Embryonic facial prominence (tissue), 1 donor: ENCODE results near the gene DNMBP.
"Not testable (repeated sequence)": the region's sequence is repeated elsewhere in the genome, so short reads cannot be mapped to it uniquely, and the experiment has no call there.

Experiments
- DNase-seq: peaks from one replicate; pipeline ENCODE4 v3.0.0-alpha.2; 2016; ENCODE audit errors: extremely low spot score

The DNMBP gene

DNA sequence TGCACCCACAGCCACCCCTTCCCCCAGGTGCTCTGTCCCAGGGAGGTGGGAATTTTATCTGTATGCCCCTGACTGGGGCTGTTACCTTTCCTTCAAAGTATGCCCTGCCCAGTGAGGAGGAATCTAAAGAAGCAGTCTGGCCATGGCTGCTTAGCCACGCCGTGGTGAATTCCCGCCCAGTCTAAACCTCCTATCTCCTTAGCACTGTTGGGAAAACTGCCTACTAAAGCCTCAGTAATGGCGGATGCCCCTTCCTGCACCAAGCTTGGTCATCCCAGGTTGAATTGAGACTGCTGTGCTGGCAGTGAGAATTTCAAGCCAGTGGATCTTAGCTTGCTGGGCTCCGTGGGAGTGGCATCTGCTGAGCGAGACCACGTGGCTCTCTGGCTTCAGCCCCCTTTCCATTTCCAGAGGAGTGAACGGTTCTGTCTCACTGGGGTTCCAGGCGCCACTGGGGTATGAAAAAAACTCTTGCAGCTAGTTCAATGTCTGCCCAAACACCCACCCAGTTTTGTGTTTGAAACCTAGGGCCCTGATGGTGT, 140.1 kb downstream of the DNMBP start:
- DNase-seq = no peak

DNA sequence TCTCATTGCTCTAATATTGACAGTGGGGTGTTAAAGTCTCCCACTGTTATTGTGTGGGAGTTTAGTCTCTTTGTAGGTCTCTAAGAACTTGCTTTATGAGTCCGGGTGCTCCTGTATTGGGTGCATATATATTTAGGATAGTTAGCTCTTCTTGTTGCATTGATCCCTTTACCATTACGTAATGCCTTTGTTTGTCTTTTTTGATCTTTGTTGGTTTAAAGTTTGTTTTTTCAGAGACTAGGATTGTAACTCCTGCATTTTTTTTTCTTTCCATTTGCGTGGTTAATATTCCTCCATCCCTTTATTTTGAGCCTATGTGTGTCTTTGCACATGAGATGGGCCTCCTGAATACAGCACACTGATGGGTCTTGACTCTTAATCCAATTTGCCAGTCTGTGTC, 142.5 kb downstream of the DNMBP start:
- DNase-seq = not testable (repeated sequence)

DNA sequence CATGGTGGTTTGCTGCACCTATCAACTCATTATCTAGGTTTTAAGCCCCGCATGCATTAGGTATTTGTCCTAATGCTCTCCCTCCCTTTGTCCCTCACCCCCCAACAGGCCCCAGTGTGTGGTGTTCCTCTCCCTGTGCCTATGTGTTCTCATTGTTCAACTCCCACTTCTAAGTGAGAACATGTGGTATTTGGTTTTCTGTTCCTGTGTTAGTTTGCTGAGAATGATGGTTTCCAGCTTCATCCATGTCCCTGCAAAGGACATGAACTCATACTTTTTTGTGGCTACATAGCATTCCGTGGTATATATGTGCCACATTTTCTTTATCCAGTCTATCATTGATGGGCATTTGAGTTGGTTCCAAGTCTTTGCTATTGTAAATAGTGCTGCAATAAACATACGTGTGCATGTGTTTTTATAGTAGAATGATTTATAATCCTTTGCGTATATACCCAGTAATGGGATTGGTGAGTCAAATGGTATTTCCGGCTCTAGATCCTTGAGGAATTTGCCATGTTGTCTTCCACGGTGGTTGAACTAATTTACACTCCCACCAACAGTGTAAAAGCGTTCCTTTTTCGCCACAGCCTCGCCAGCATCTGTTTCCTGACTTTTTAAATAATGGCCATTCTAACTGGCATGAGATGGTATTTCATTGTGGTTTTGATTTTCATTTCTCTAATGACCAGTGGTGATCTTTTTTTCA, 146.1 kb downstream of the DNMBP start:
- DNase-seq = not testable (repeated sequence)

DNA sequence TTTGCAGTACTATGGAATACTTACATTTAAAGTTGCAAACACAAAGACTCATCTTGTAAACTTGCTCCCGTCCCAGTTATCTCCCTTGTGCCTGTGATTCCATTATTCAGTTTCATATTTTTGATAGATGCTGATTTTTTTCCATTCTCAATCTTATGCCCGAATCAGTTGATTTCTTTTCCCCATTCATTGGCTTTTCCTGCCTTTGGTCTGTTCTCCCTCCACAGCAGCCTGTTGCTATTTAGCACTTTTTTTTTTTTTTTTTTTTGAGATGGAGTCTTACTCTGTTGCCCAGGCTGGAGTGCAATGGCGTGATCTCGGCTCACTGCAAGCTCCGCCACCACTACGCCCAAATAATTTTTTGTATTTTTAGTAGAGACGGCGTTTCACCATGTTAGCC, 149.3 kb downstream of the DNMBP start:
- no peak for DNase-seq

DNA sequence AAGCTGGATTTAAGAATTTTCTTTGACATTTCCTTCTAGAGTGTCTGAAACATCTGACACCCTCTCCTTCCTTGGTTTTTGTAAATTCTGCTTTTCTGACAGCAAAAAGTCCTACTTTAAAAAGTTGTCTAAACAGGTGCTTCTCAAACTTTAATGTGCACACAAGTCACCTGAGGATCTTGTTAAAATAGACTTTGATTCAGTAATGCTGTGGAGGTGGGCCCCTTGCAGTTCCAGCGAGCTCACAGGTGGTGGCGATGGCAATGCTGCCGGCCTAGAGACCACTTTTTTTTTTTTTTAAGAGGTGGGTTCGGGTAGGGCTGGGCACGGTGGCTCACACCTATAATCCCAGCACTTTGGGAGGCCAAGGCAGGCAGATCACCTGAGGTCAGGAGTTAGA, 150.2 kb downstream of the DNMBP start:
- DNase-seq = no peak

DNA sequence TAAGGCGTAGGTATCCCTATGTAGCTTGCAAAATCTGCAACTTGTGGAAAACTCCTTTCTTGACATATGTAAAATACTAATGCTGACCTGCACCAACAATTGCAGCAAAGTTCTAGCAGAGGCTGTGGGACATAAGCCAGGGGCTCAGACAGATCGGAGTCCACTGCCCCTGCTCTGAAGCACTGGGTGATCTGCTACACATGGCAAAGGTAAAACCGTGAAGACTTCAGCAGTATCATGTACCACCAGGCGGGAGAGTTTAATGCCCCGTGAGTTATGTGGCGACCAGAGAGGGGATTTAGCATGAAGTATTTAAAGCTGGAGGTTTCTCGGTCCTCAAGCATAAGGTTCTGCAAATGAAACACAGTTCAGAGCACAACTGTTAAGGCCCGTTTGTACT, 150.9 kb downstream of the DNMBP start:
- no peak for DNase-seq

DNA sequence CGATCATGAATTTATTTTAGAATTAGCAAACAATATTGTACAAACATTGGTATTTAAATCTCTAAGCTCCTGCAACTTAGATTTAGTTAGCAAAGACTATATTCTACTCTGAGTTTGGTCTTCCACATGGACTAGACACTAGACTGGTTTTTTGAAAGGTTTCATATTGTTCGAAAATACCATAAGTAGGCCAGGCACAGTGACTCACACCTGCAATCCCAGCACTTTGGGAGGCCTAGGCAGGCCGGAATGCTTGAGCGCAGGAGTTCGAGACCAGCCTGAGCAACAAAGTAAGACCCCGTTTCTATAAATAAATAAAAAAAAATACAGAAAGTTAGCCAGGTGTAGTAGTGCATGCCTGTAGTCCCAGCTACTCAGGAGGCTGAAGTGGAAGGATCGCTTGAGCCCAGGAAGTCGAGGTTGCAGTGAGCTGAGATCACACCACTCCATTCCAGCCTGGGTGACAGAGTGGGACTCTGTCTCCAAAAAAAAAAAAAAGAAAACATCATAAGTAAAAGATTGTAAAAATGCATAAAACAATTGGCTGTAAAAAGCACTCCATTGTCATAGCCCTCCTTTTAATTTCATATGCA, 154.2 kb downstream of the DNMBP start:
- DNase-seq = no peak

DNA sequence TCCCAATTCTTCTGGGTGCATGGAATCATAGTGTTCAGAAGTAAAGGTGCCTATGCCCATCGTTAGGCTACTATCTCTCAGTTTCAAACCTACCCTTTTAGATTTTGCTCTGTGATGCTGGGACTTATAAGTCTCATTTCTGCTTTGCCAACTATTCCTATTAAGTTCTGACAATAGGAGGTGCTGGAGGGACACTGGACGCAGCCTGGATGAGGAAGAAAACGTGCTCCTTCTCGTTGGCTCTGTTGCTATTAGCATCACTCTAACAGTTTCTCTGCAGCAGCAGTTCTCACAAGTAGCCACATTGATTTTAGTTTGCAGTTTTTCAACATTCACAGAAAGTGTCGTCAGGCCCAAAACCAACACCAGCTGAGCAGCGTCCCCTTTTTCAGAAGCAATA, 154.9 kb downstream of the DNMBP start:
- DNase-seq = no peak

DNA sequence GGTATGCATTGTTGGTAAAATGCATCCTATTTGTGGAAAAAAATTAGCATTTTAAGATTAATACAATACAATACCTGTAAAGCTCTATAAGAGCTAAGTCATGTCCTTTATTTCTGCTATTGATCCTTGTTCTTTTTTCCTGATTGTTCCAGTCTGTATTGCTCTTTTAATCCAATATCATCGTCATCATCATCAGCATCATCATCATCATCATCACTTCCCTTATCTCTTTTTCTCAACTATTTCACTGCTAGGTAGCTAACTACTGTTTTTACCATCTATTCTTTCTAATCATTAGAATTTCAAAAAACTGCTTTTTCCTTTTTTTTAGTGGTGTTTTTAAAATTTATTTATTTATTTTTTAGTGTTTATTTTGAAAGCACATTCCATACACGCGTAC, 156.1 kb downstream of the DNMBP start:
- DNase-seq = no peak

DNA sequence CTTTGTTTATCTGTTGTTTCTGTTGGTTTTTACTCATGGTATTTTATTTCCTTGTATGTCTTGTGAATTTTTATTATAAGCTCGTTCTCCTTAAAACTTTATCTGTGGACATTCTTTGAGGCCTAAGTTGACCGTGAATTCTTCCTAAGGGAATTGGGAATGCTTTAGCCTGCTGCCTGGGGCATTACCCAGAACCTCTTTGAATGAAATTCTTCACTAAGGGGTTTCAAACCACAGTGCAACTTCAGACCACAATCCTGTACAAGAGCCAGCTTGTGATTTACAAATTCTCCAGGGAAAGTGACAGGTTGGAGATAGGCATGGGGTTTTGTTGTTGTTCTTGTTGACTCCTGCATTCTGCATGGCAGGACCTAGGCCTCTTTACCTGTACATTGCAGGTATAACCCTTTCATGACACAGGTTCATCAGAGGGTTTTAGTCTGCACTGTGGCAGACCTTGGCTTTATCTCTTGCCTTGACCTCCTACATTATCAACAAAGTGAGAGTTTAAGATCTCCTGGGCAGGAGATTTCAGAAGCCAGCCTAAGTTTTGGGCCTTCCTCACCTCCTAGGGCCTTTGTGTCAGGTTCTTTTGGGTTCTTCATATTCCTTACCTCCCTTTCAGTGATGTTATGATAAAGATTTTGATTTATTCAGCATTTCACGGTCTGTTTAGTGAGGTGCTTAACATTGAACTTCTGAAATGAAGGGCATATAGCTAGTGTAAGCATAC, 157.1 kb downstream of the DNMBP start:
- no peak for DNase-seq

DNA sequence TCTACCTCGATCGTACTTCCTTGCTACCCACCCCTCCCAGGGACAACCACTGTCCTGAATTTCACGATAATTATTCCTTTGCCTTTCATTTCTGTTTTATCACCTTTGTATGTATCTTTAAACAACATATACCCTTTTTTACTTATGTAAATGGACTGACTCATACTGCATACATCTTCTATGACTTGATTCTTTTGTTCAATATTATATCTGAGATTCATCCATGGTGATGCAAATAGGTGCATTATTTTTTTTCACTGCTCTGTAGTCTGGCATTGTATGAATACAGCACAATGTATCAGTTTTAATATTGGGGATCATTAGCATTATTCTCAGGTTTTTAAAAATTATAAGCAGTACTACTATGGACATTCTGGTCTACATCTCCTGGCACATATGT, 157.9 kb downstream of the DNMBP start:
- no peak for DNase-seq

DNA sequence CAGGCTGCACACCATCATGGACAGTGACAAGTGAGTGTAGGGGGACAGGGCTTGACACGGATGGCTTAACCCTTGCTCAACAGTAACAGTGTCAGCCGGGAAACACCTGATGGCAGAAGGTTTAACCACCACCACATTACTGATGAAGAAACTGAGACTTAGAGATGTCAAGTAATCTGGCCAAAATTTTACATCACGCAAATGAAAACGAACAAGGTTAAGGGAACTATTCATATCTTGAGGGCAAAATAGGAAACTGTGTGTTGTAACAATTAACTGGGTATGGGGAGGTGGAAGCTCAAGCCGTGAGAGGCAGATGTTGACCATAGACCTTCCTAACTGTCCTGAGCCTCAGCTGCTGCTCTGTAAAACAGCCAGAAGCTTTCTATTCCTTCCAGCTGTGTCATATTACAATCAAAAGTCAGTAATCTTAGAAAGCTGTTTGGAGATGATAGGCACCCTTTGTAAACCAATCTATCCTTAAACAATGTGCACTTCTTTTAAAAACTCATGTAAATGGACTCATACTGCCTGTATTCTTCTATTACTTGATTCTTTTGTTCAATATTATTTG, 158.9 kb downstream of the DNMBP start:
- DNase-seq = no peak

DNA sequence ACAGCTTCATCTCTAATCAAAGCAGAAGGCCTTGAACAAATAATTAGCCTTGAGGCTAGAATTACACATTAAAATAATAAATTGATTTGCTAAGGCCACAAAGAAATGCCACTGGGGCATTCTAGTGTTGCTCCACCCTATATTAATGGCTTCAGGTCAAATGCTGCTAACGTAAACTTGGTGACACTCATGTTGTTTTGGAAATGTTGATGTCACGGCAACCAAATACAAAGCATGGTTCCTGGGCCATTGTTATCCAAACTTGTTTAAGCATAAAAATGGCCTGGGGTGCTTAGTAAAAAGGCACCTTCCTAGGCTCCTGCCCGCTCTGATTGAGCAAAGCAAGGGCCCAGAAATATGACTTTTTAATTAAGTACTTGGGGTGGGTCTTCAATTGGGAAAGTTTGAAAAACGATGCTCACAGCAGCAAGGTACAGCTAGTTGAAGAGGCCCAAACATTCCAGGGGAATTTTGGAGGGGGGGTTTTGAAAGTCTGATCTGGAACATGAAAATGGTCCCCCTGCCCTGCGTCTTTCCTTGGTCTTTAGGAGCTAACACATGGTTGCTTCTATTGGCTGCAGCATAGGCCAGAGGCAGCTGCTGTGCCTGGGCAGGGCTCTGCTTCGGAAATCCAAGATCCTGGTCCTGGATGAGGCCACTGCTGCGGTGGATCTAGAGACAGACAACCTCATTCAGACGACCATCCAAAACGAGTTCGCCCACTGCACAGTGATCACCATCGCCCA, 159.6 kb downstream of the DNMBP start:
- no peak for DNase-seq

DNA sequence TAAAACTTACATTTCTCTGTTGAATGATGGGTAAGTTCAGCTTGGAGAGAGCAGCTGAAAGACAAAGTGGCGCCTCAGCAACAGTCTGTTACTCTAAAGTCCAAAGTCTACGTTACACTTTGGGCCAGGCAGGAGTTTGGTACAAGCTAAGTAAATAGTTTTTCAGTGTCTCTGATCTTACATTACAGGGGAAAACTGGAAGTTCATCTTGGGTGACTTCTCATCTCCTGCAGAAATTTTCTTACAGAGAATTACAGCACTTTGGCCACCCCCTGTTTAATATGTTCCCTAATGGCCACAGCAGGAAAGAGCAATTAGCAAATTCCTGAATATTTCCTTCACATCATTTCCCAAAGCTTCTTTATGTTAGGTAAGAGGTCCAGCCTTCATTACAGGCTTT, 160.2 kb downstream of the DNMBP start:
- DNase-seq = no peak

DNA sequence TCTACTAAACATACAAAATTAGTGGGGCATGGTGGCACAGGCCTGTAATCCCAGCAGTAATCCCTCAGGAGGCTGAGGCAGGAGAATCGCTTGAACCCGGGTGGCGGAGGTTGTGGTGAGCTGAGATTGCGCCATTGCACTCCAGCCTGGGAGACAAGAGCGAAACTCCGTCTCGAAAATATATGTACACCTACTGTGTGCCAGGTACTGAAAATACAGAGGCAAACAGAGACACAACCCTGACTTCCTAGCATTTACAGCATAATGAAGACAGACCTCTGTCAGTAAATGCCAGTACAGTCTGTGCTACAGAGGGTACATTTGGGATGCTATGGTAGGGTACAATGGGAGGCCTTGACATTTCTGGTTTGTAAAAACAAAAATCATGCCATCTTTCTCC, 160.7 kb downstream of the DNMBP start:
- DNase-seq = no peak

DNA sequence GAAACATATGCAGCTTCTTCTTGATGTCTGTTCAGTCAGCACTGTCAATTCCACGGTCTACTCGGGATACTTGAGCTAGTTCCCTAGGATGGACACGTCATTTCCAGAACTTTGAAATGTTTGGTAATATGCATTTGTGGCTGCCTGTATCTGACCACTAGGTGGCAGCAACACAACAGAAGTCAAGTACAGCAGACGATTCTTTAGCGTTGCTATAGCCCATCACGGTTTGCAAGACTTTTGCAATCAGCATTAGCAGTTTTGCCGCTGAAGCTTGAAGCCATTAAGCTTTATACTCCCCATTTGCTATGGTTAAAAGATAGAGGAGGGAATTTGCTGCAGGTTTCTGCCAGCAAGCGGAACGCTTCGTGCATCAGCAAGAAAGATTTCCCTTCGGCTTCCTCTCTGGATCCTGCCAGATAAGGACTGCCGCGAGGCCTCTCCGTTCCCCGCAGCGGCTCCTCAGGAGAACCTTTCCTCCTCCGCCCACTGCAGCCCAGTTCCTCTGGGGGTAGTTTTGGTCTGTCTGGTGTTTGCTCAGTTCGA, 163.8 kb downstream of the DNMBP start:
- DNase-seq = peak; percentile 74

DNA sequence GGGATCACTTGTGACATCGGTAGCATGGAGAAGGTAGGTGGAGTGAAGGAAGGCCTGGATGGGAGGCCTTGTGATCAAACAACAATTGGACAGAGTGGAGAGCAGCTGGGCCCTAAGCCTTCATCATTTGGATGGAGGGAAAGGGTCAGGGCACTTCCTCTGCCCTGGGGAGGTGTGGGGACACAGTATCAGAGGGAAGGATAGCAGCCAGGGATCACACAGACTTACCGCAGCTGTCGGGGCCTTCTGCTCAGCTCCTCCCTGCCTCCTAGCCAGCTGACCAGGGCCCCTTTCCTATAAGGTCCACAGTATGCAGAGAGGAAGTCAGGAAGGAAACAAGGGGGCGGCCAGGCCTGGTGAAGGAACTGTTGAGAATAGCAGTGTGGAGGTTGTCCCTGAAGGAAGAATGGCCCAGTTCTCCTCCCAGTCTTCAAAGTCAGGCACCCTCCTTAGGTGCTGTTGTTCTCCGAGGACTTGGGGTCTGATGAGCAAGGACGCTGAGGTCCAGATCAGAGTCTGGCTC, 165.3 kb downstream of the DNMBP start:
- no peak for DNase-seq

DNA sequence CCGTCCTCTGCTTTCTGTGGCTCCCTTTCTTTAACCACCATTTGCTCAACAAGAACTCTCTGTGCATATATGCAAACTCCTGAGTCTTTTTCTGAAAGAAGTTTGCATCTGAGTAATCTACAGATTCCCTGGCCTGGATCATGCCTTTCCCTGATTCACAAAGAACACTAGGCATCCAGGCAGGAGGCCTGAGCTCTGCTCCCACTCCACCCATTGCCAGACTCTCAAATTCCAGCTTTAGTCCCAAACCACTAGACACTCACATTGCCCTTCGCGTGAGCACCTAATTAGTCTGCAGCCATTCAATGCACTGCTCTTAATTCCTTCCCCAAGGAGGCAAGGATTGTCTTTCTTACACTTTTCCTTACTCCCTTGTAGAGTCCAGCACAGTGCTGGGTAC, 166.4 kb downstream of the DNMBP start:
- DNase-seq = no peak

DNA sequence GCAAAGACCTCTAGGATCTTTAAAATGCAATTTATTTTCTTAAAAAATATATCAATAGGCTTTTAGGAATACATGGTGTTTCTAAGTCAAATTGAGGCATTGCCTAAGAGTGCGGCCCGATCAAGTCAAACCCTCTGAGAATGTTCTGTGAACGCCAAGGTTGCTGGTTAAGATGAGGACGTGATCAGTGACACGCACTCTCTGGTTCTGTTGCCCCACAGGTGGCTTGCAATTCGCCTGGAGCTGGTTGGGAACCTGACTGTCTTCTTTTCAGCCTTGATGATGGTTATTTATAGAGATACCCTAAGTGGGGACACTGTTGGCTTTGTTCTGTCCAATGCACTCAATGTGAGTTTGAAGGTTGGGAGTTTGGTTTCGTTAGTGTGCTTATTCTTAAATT, 168.0 kb downstream of the DNMBP start:
- no peak for DNase-seq

DNA sequence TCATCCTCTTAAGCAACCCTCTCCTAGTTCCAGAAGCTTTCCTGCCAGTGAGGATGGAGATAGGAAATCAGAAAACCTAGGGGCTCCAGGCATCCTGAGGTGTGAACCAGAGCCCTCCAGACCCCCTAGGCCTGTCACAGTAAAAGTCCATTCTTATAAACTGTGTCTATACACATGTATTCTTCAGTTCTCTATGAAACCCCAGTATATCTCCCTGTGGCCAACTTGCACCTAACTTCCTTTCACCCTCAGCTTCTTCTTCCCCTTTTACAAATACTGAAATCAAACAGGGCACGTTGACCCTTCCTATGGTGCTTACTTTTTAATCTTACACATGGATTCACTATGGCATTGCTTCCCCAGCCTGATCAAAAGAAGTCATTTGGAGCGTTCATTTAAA, 168.9 kb downstream of the DNMBP start:
- not testable (repeated sequence) for DNase-seq

DNA sequence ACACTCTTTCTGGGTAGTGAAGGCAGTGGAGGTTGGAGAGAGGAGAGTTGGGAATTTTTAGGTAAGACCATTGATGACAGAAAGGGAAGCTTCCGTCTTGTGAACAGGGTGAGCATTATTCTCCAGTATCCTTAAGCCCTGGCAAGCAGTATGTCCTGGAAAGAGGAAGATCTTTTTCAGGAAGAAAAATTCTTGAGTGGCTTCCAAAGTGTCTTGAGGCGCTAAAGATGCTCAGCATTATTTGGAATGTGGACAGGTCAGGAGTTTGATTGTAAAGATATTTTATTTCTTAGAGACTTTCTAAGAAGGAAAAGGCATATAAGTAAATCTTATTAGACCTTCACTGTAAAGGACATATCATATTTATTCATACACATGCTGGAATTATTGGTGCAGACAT, 173.0 kb downstream of the DNMBP start:
- no peak for DNase-seq
